ENCODE results near the gene TLR4. TPM values are rescaled to one million over a fixed set of nuclear protein-coding genes. Genes with fewer than 3 reads are reported as not detected.

TLR4 gene
- total RNA-seq, 1 donor from 2014 or later, result 7.9 TPM

DNA sequence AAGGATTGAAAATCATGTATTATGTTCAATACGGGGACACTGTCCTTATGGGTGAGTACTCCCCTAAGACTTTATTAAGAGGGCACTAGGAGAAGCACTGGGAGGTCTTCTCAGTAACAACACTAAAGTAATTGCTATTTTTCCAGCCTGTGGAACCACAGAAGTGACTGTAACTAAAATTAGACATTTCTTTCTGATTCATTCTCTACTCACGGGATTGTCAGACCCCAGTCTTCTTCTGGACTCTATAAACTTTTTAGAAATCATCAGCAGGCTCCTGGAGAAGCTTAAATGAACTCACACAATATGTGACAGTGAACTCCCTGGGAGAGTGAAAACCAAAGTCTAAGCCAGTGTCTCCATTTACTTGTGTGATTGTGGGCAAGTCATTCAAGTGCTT, 14.5 kb downstream of the TLR4 start:
- Mint-ChIP-seq H3K4me3 (ENCODE audit: unreplicated experiment) (no peak overlapping the region), H3K36me3 (ENCODE audit: low read depth, unreplicated experiment) (peaks cover under 1% of the 10 kb centered on the region), H3K4me1 (ENCODE audit: unreplicated experiment) (peaks cover 9% of the 10 kb centered on the region), H3K9me3 (ENCODE audit: unreplicated experiment) (peaks cover 9% of the 10 kb centered on the region), H3K27me3 (ENCODE audit: unreplicated experiment) (no peaks in the 10 kb centered on the region), H3K27ac (ENCODE audit: unreplicated experiment) (no peak overlapping the region)
- no peak for DNase-seq (ENCODE audit: low spot score)
- TF ChIP-seq, protein P1, sequence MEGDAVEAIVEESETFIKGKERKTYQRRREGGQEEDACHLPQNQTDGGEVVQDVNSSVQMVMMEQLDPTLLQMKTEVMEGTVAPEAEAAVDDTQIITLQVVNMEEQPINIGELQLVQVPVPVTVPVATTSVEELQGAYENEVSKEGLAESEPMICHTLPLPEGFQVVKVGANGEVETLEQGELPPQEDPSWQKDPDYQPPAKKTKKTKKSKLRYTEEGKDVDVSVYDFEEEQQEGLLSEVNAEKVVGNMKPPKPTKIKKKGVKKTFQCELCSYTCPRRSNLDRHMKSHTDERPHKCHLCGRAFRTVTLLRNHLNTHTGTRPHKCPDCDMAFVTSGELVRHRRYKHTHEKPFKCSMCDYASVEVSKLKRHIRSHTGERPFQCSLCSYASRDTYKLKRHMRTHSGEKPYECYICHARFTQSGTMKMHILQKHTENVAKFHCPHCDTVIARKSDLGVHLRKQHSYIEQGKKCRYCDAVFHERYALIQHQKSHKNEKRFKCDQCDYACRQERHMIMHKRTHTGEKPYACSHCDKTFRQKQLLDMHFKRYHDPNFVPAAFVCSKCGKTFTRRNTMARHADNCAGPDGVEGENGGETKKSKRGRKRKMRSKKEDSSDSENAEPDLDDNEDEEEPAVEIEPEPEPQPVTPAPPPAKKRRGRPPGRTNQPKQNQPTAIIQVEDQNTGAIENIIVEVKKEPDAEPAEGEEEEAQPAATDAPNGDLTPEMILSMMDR (IDR thresholded peaks at IDR 0.05; ENCODE audit: unreplicated experiment), result no peak

DNA sequence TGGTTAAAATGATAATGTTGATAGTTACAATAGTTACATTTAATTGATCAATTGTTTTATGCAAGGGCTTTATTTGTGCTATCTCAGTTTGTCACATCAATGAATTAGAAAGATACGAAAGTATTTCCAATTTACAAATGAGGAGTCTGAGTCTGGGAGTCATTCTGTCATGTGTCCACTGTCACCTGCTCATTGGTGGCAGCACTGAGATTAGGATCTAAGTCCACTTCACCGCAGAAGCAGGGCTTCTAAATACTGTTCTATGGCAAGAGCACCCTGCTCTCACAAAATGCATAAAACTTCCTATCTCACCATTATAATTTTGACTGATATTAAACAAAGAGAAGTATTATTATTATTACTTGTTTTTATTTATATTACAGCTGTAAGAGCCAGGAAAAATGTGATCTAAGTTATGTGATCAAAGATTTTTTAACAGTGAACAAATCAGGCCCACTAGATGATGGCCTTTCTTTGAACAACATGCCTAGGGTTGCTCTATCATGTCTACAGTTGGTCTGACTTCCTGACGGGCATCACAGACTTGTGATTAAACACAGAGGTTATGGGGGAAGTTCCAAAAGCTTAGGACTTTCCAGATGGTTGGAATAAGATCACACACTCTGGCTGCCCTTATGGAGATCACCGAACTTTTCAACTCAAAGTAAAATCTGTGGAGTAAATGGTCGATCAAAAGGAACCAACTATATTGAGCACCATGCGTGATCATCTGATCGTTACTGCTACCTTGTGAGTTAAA, 15.1 kb downstream of the TLR4 start:
- no peak for DNase-seq (ENCODE audit: low spot score)
- H3K27me3 Mint-ChIP-seq (ENCODE audit: unreplicated experiment), result no peaks in the 10 kb centered on the region
- no peak overlapping the region for H3K27ac Mint-ChIP-seq (ENCODE audit: unreplicated experiment)
- no peak overlapping the region for H3K4me3 Mint-ChIP-seq (ENCODE audit: unreplicated experiment)
- H3K4me1 Mint-ChIP-seq (ENCODE audit: unreplicated experiment), result peaks cover 9% of the 10 kb centered on the region
- no peaks in the 10 kb centered on the region for H3K36me3 Mint-ChIP-seq (ENCODE audit: low read depth, unreplicated experiment)
- TF ChIP-seq, protein P1 (IDR thresholded peaks at IDR 0.05; ENCODE audit: unreplicated experiment), result no peak
- peaks cover 9% of the 10 kb centered on the region for H3K9me3 Mint-ChIP-seq (ENCODE audit: unreplicated experiment)

DNA sequence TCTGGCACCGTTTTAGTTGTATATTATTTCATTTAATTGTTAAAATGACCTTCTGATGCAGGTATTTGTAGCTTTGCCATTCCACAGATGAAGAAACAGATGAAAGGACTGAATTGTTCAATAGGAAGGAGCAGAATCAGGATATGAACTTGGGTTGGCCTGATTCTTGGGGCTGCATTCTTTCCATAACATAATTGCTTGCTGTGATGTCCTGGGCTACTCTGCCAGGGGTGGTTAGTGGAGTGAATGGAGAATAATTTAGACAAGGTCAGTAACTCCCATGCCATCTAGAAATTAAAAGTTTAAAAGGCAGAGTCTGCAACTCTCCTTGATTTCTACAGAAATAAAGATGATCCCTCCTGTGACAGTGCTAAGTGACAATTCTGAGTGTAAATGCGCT, 15.9 kb downstream of the TLR4 start:
- TF ChIP-seq, protein P1 (IDR thresholded peaks at IDR 0.05; ENCODE audit: unreplicated experiment), result no peak
- Mint-ChIP-seq H3K27ac (ENCODE audit: unreplicated experiment) (no peak overlapping the region), H3K27me3 (ENCODE audit: unreplicated experiment) (no peaks in the 10 kb centered on the region), H3K9me3 (ENCODE audit: unreplicated experiment) (peaks cover 9% of the 10 kb centered on the region), H3K4me1 (ENCODE audit: unreplicated experiment) (peaks cover 9% of the 10 kb centered on the region), H3K36me3 (ENCODE audit: low read depth, unreplicated experiment) (no peaks in the 10 kb centered on the region), H3K4me3 (ENCODE audit: unreplicated experiment) (no peak overlapping the region)
- no peak for DNase-seq (ENCODE audit: low spot score)

DNA sequence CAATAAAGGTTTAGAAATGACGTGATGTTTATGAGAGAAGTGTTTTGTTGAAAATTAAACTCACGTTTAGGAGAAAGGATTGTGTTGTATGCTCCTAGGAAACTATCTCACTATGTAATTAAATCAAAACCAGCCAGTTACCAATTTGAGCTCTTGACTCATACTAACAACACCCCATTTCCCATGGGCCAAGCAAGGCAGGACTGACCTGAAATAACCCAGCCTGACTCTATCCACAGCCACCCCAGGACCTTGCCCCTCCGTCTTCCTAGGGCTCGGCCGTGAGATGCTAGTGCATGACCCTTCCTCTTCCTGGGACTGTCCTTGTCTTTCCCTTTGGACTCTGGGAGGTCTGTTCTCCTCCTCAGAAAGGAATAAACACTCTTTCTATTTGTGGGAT, 16.4 kb downstream of the TLR4 start:
- H3K27ac Mint-ChIP-seq (ENCODE audit: unreplicated experiment), result no peak overlapping the region
- peaks cover 5% of the 10 kb centered on the region for H3K4me1 Mint-ChIP-seq (ENCODE audit: unreplicated experiment)
- no peak overlapping the region for H3K4me3 Mint-ChIP-seq (ENCODE audit: unreplicated experiment)
- no peaks in the 10 kb centered on the region for H3K27me3 Mint-ChIP-seq (ENCODE audit: unreplicated experiment)
- DNase-seq (ENCODE audit: low spot score), result no peak
- H3K36me3 Mint-ChIP-seq (ENCODE audit: low read depth, unreplicated experiment), result no peaks in the 10 kb centered on the region
- TF ChIP-seq, protein P1 (IDR thresholded peaks at IDR 0.05; ENCODE audit: unreplicated experiment), result no peak
- H3K9me3 Mint-ChIP-seq (ENCODE audit: unreplicated experiment), result peaks cover 9% of the 10 kb centered on the region

DNA sequence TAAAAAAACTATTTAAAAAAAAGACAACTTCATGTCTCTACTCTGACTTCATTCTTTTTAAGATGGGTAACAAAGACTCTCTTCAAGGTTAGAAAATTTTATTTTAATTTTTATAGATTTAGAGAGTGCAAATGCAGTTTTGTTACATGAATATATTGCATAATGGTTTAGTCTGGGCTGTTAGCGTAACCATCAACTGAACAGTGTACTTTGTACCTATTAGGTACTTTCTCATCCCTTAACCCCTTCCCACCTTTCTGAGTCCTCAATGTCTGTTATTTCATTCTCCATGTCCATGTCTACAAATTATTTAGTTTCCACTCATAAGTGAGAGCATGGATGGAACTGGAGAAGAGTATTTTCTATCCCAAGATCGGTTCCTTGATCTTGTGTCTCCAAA, 16.8 kb downstream of the TLR4 start:
- Mint-ChIP-seq H3K27ac (ENCODE audit: unreplicated experiment) (no peak overlapping the region), H3K9me3 (ENCODE audit: unreplicated experiment) (peaks cover 9% of the 10 kb centered on the region), H3K27me3 (ENCODE audit: unreplicated experiment) (no peaks in the 10 kb centered on the region), H3K4me1 (ENCODE audit: unreplicated experiment) (peaks cover under 1% of the 10 kb centered on the region), H3K4me3 (ENCODE audit: unreplicated experiment) (no peak overlapping the region), H3K36me3 (ENCODE audit: low read depth, unreplicated experiment) (no peaks in the 10 kb centered on the region)
- TF ChIP-seq, protein P1 (IDR thresholded peaks at IDR 0.05; ENCODE audit: unreplicated experiment), result no peak
- DNase-seq (ENCODE audit: low spot score), result no peak
